HEK293T (cell line): ENCODE measurements around the gene RBFOX1.

Experiments used
- ARNT ChIP-seq: fragments of 450-650 bp; IDR thresholded peaks from 2 replicates; pipeline ENCODE4 v1.6.1; 2017; ENCODE audit warnings: mild to moderate bottlenecking
- BHLHE40 ChIP-seq: fragments of 450-650 bp; IDR thresholded peaks from 2 replicates; pipeline ENCODE4 v1.6.1; 2016; ENCODE audit warnings: mild to moderate bottlenecking, moderate library complexity, borderline replicate concordance
- CTBP1 ChIP-seq: fragments of 450-650 bp; IDR thresholded peaks from 2 replicates; pipeline ENCODE4 v1.6.1; 2016; ENCODE audit warnings: borderline replicate concordance
- ELF4 ChIP-seq: fragments of 450-650 bp; IDR thresholded peaks from 2 replicates; pipeline ENCODE4 v1.6.1; 2017; ENCODE audit warnings: antibody characterized with exemption
- FOXA1 ChIP-seq: fragments of 450-650 bp; IDR thresholded peaks from 2 replicates; pipeline ENCODE4 v1.6.1; 2016; ENCODE audit warnings: mild to moderate bottlenecking
- FOXK2 ChIP-seq: fragments of 450-650 bp; IDR thresholded peaks from 2 replicates; pipeline ENCODE4 v1.6.1; 2016; ENCODE audit warnings: mild to moderate bottlenecking
- FOXM1 ChIP-seq: fragments of 450-650 bp; IDR thresholded peaks from 2 replicates; pipeline ENCODE4 v1.6.1; 2017; ENCODE audit warnings: mild to moderate bottlenecking, borderline replicate concordance
- HDGF ChIP-seq: fragments of 450-650 bp; IDR thresholded peaks from 2 replicates; pipeline ENCODE4 v1.6.1; 2017; ENCODE audit warnings: antibody characterized with exemption, borderline replicate concordance
- SP1 ChIP-seq: fragments of 450-650 bp; IDR thresholded peaks from 2 replicates; pipeline ENCODE4 v1.6.1; 2017
- SUZ12 ChIP-seq: fragments of 450-650 bp; IDR thresholded peaks from 2 replicates; pipeline ENCODE4 v1.6.1; 2016; ENCODE audit warnings: mild to moderate bottlenecking
- TARDBP ChIP-seq: fragments of 450-650 bp; IDR thresholded peaks from 2 replicates; pipeline ENCODE4 v1.6.1; 2016
- ZNF384 ChIP-seq: fragments of 450-650 bp; IDR thresholded peaks from 2 replicates; pipeline ENCODE4 v1.6.1; 2016
- TF ChIP-seq, protein P1 (sequence below): fragments of 450-650 bp; IDR thresholded peaks from 2 replicates; pipeline ENCODE4 v1.6.1; 2016

DNA sequence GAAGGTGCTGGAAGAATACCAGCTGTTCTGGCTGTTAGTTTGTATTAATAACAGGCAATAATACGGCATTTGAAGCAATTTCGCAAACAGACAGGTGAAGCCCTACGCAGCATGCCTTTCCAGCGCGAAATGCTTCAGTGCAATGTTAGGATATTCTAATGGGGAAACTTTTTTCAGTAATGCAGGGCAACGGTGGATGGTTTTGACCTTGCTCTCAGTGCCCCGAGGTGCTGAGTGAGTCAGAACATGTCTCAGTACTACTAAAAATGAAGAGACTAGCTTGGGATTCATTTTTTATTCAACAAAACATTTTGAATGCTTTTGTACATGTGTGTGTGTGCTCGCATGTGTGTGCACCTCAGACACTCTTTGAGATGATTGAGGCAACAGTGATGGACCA, 172.2 kb downstream of the RBFOX1 start:
- TF ChIP-seq SP1 (no peak), FOXA1 (no peak), FOXK2 (no peak), FOXM1 (no peak), BHLHE40 (no peak), HDGF (no peak), CTBP1 (no peak), ZNF384 (no peak), SUZ12 (no peak), TARDBP (no peak), ELF4 (no peak), ARNT (no peak)
- TF ChIP-seq, protein P1, sequence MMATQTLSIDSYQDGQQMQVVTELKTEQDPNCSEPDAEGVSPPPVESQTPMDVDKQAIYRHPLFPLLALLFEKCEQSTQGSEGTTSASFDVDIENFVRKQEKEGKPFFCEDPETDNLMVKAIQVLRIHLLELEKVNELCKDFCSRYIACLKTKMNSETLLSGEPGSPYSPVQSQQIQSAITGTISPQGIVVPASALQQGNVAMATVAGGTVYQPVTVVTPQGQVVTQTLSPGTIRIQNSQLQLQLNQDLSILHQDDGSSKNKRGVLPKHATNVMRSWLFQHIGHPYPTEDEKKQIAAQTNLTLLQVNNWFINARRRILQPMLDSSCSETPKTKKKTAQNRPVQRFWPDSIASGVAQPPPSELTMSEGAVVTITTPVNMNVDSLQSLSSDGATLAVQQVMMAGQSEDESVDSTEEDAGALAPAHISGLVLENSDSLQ, result no peak
